Natural killer cell (primary cell): ENCODE measurements around the gene CAMTA2. TPM values are rescaled to one million over a fixed set of nuclear protein-coding genes. Genes with fewer than 3 reads are reported as not detected.

Experiments used
- ATAC-seq, 3 donors: fragments of 150-1000 bp in 2 of 3; fragments of 200-7000 bp in 1 of 3; cut with Tn5 transposase; 1 replicate in 1 of 3; 2 replicates in 2 of 3; pipeline ENCODE4 v1.10.0; 2021; ENCODE audit warnings: mild to moderate bottlenecking in 2 of 3, moderate library complexity in 2 of 3
- DNase-seq, 2 donors: peaks; one replicate each; pipeline versions ENCODE4 v3.0.0 to v3.0.0-alpha.2; 2013 to 2021; ENCODE audit warnings: mixed read lengths in 1 of 2
- H3K27ac ChIP-seq: one replicate; pipeline ENCODE4 v1.5.1; 2013; ENCODE audit warnings: mild to moderate bottlenecking, low read length
- H3K27me3 ChIP-seq: one replicate; pipeline ENCODE4 v1.6.1; 2013; ENCODE audit warnings: low read length; ENCODE audit not compliant: control insufficient read depth, insufficient read depth
- H3K36me3 ChIP-seq: one replicate; pipeline ENCODE4 v1.6.1; 2013; ENCODE audit warnings: low read length; ENCODE audit not compliant: control insufficient read depth, insufficient read depth
- H3K4me1 ChIP-seq: one replicate; pipeline ENCODE4 v1.6.1; 2013; ENCODE audit warnings: low read length; ENCODE audit not compliant: control insufficient read depth, insufficient read depth
- H3K4me3 ChIP-seq: one replicate; pipeline ENCODE4 v1.5.1; 2013; ENCODE audit warnings: low read length
- H3K9me3 ChIP-seq: one replicate; pipeline ENCODE4 v1.6.1; 2013; ENCODE audit warnings: low read length; ENCODE audit not compliant: control insufficient read depth, insufficient read depth
- H3K27ac Mint-ChIP-seq, 2 donors: one replicate each; pipeline ENCODE4 v1.8.0; 2022; ENCODE audit warnings: mild to moderate bottlenecking in 2 of 2, mixed read lengths in 2 of 2, moderate library complexity in 1 of 2
- H3K27me3 Mint-ChIP-seq, 2 donors: one replicate each; pipeline ENCODE4 v1.8.0; 2022; ENCODE audit warnings: low read depth in 2 of 2, mixed read lengths in 2 of 2
- H3K36me3 Mint-ChIP-seq: one replicate; pipeline ENCODE4 v1.8.0; 2022; ENCODE audit warnings: mixed read lengths
- H3K4me1 Mint-ChIP-seq, 2 donors: one replicate each; pipeline ENCODE4 v1.8.0; 2022; ENCODE audit warnings: mixed read lengths in 2 of 2
- H3K4me3 Mint-ChIP-seq: one replicate; pipeline ENCODE4 v1.8.0; 2022; ENCODE audit warnings: mild to moderate bottlenecking, moderate library complexity, mixed read lengths
- H3K9me3 Mint-ChIP-seq, 2 donors: one replicate each; pipeline ENCODE4 v1.8.0; 2022; ENCODE audit warnings: mixed read lengths in 2 of 2
- CTCF ChIP-seq: fragments of 200-600 bp; IDR thresholded peaks from one replicate; pipeline ENCODE4 v1.8.0; 2022; ENCODE audit warnings: antibody characterized with exemption
- WGBS: methylation state at CpG from one replicate; pipeline ENCODE4 v1.1.7; 2013; ENCODE audit warnings: missing lambda C conversion rate; ENCODE audit not compliant: insufficient coverage; 5-methylcytosine and 5-hydroxymethylcytosine counted together
- intact Hi-C: fragments of 100-400 bp; cut with micrococcal nuclease; formaldehyde crosslinking; loops from one replicate; pipeline ENCODE4 v1.14.2; 2022
- total RNA-seq, 4 donors: library from RNA; stranded (reverse); fragments of 120-200 nt in 1 of 4; gene quantifications; one replicate each; pipeline versions ENCODE4 v1.2.3 to v1.2.4, GENCODE V29; 2013 to 2022

The CAMTA2 gene
- total RNA-seq, 3 donors from 2014 or later (not counting 1 experiment from before 2014, with no cell fraction given): 56.2 to 69.5 (median 69.4) TPM

GRCh38 chr17:4966844-4967538 is 20.5 kb downstream of the CAMTA2 start:
- TF ChIP-seq CTCF: no peak
- H3K36me3 Mint-ChIP-seq: no peaks in the 10 kb centered on the region
- intact Hi-C loops: loop anchor here (1.0 to 2.0 kb wide), 3 partner anchors 19 to 64 kb away; partner anchors contain the start of genes CHRNE, PFN1, RNF167 and SLC25A11
- no peak overlapping the region for H3K27ac Mint-ChIP-seq
- ATAC-seq: peak; percentile 78 to 93 (median 86)
- H3K4me1 Mint-ChIP-seq: peaks cover 4 to 13% of the 10 kb centered on the region in 2 donors
- WGBS: 0% methylated on average over 39 of the region's 42 CpGs
- H3K4me3 Mint-ChIP-seq: no peak overlapping the region
- Histone ChIP-seq H3K27me3 (no peaks in the 10 kb centered on the region), H3K4me3 (peak overlapping the region; percentile 89), H3K27ac (peak overlapping the region; percentile 86), H3K36me3 (peaks cover 12% of the 10 kb centered on the region), H3K4me1 (peaks cover 32% of the 10 kb centered on the region), H3K9me3 (no peaks in the 10 kb centered on the region)
- H3K9me3 Mint-ChIP-seq: no peaks in the 10 kb centered on the region
- peak; percentile 87 to 98 for DNase-seq
- no peaks in the 10 kb centered on the region for H3K27me3 Mint-ChIP-seq

GRCh38 chr17:4965311-4965986 is 22.0 kb downstream of the CAMTA2 start:
- Mint-ChIP-seq H3K4me3 (peak overlapping the region; percentile 17), H3K4me1 (peaks cover 4 to 13% of the 10 kb centered on the region in 2 donors), H3K9me3 (no peaks in the 10 kb centered on the region), H3K27me3 (no peaks in the 10 kb centered on the region), H3K36me3 (no peaks in the 10 kb centered on the region), H3K27ac (no peak overlapping the region)
- no peak for TF ChIP-seq CTCF
- Histone ChIP-seq H3K27me3 (no peaks in the 10 kb centered on the region), H3K36me3 (peaks cover 14% of the 10 kb centered on the region), H3K4me3 (no peak overlapping the region), H3K9me3 (no peaks in the 10 kb centered on the region), H3K4me1 (peaks cover 32% of the 10 kb centered on the region), H3K27ac (no peak overlapping the region)
- 96% methylated on average over 12 of the region's 15 CpGs for WGBS
- no peak for DNase-seq
- intact Hi-C loops: no loop called here
- ATAC-seq: no peak

- peaks cover 6% of the 10 kb centered on the region for H3K4me1 ChIP-seq
- H3K9me3 ChIP-seq: no peaks in the 10 kb centered on the region
- DNase-seq (no peak), ATAC-seq (no peak)
- intact Hi-C loops: no loop called here
- no peak for TF ChIP-seq CTCF
- H3K4me3 ChIP-seq: no peak overlapping the region
- no peak overlapping the region for H3K27ac Mint-ChIP-seq
- H3K4me1 Mint-ChIP-seq: peaks cover 4 to 9% of the 10 kb centered on the region in 2 donors
- no peaks in the 10 kb centered on the region for H3K27me3 ChIP-seq
- 98% methylated on average over 8 of the region's 9 CpGs for WGBS
- no peak overlapping the region for H3K27ac ChIP-seq
- H3K36me3 Mint-ChIP-seq: no peaks in the 10 kb centered on the region
- peaks cover 16% of the 10 kb centered on the region for H3K36me3 ChIP-seq
- no peak overlapping the region for H3K4me3 Mint-ChIP-seq
- H3K9me3 Mint-ChIP-seq: no peaks in the 10 kb centered on the region
- no peaks in the 10 kb centered on the region for H3K27me3 Mint-ChIP-seq
Observed at GRCh38 chr17:4960279-4960922, 27.1 kb downstream of the CAMTA2 start.
